Ovary (tissue), 3 donors: ENCODE measurements around the gene TRIM63.

ENCODE experiments used
- POLR2A ChIP-seq: fragments of 450-650 bp; IDR thresholded peaks from one replicate; pipeline ENCODE4 v1.6.1; 2017; ENCODE audit warnings: antibody characterized with exemption, mild to moderate bottlenecking, moderate library complexity
- TF ChIP-seq, protein P1 (sequence below), 3 donors: fragments of 450-650 bp in 2 of 3; fragments of 200-600 bp in 1 of 3; IDR thresholded peaks; one replicate each; pipeline versions ENCODE4 v1.5.1 to v1.8.0; 2016 to 2022; ENCODE audit warnings: antibody characterized with exemption in 3 of 3, mild to moderate bottlenecking in 1 of 3
- donor health status: DM: no; HTN: no; CAD: no.

- TF ChIP-seq, protein P1, sequence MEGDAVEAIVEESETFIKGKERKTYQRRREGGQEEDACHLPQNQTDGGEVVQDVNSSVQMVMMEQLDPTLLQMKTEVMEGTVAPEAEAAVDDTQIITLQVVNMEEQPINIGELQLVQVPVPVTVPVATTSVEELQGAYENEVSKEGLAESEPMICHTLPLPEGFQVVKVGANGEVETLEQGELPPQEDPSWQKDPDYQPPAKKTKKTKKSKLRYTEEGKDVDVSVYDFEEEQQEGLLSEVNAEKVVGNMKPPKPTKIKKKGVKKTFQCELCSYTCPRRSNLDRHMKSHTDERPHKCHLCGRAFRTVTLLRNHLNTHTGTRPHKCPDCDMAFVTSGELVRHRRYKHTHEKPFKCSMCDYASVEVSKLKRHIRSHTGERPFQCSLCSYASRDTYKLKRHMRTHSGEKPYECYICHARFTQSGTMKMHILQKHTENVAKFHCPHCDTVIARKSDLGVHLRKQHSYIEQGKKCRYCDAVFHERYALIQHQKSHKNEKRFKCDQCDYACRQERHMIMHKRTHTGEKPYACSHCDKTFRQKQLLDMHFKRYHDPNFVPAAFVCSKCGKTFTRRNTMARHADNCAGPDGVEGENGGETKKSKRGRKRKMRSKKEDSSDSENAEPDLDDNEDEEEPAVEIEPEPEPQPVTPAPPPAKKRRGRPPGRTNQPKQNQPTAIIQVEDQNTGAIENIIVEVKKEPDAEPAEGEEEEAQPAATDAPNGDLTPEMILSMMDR (IDR thresholded peaks at IDR 0.05): no peak
- TF ChIP-seq POLR2A: no peak
These were observed 42.1 kb upstream of the TRIM63 start for GRCh38 chr1:26109229-26110164.
